NCI-H524 treated with DMSO at 0.1 percent for 48 hours (cell line): Measurements from ENCODE around the gene NPHS1.
"Not testable (repeated sequence)": the region's sequence is repeated elsewhere in the genome, so short reads cannot be mapped to it uniquely, and the experiment has no call there.

ENCODE experiments used
- DNase-seq: peaks from one replicate; lab custom pipeline; 2025; lab: John Stamatoyannopoulos, UW

The NPHS1 gene

DNA sequence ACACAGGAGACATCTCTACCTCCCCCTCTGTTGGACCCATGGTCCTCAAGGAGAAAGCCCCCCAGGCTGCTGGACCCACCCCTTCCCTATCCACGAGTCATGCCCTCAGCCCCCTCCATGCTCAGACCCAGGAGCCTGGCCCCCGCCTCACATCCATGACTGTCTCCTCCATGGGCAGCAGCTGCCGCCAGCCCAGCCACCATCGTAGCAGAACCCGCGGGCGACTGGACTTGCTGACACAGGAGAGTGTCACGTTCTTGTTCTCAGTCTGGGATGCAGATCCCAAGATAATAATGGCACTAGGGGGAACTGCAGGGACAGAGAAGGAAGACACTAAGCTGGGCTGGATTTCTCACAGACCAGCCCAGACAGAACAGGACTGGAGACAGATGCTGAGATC lies 3.8 kb downstream of the NPHS1 start:
- no peak for DNase-seq

DNA sequence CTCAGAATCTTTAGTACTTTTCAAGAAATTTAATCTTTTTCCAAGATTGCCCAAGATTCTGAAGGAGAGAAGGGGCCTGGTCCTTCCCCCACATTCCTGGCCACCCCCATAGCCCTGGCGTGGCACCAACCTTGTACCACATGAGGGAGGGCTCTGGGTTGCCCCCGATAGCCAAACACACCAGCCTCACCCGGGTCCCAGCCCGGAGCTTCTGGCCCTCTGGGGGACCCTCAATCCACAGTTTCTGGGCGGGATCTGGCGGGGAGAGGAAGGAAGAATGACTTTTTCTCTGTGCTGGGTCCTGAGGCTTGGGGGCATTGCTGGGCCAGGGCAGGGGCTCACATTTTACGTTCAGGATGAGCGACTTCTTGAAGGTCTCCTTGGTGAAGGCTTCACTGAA lies 4.4 kb downstream of the NPHS1 start:
- DNase-seq = no peak

DNA sequence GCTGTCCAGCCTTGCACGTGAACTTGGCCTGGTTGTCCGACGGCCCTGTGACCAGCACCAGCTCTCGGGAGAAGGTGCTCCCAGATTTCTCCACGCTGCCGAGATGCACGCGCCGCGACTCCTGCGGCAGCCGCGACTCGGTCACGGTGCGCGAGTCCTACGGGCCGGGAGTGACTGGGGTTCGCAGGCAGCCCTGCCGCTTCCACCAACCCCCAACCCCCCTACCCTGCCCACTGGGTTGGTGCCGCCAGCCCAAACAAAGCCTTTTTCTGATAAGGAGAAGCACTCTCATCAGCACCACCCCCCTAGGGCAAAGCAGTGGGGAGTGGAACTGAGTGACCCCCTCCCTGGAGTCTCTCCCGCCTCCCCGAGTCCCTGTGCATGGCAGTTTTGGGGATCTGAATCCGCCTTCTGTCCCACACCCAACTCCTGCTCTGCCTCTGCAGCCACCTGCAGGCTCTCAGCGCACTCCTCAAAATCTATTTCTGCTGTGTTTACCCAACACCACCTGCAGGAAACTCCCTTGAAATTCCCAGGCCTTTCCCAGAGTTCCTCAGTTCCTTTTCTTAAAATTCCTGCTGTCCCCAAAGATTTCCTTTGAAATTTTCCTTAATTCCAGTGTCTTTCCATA lies 6.2 kb downstream of the NPHS1 start:
- DNase-seq = no peak

DNA sequence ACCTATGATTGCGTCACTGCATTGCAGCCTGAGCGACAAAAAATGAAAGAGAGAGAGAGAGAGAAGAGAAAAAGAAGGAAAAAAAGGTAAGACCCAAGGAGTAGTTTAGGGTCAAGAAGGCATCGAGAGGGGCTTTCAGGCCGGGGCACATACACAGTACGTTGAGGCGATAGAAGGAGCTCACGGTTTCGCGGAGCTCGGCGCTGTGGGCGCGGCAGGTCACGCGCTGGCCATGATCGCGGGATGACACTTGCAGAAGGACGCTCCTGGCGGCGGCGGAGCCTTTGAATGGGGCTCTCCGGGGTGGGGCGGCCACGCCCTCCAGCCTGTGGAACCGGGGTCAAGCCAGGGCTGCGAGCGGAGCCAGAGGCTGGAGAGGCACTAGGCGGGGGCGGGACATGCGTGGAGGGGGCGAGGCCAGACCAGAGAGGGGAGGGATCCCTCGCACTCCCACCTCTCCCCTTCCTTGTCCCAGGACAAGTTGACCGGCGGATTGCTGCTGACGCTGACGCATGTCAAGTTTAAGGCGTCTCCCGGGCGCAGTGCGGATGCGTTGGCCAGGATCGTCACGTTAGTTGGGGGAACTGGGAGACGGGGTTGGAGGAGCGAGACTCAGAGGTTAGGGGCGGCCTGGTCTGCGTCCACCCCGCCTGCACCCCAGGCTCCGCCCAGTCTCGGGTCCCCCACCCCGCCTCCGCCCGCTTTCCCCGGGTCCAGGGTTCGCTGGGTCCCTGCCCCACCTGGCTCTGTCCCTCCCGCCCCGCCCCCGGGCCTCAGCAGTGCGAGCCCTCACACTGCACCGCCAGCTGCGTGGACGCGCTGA lies 6.9 kb downstream of the NPHS1 start:
- DNase-seq = no peak

DNA sequence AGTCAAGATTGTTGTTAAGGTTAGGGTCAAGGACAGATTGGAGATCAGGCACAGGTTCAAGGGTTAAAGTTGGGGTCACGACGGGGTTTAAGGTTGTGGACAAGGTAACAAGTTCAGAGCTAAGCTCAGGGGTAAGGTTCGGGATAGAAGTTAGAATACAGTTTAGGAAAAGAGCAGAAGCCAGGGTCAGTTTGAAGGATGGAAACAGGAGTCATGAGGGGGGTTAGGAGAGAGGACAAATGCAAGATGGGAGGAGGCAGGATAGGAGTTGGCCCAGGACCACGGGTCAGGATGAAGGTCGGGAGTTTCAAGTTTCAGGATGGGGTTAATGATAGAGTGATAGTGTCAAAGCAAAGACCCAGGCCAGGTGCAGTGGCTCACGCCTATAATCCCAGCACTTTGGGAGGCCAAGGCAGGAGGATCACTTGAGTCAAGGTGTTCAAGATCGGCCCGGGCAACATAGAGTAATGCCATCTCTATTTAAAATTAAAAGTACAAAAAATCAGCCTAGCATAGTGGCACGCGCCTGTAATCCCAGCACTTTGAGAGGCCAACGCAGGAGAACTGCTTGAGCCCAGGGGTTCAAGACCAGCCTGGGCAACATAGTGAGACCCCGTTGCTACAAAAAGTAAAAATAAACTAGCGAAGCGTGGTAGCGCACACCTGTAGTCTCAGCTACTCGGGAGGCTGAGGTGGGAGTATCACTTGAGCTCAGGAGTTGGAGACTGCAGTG lies 7.7 kb downstream of the NPHS1 start:
- DNase-seq = no peak

DNA sequence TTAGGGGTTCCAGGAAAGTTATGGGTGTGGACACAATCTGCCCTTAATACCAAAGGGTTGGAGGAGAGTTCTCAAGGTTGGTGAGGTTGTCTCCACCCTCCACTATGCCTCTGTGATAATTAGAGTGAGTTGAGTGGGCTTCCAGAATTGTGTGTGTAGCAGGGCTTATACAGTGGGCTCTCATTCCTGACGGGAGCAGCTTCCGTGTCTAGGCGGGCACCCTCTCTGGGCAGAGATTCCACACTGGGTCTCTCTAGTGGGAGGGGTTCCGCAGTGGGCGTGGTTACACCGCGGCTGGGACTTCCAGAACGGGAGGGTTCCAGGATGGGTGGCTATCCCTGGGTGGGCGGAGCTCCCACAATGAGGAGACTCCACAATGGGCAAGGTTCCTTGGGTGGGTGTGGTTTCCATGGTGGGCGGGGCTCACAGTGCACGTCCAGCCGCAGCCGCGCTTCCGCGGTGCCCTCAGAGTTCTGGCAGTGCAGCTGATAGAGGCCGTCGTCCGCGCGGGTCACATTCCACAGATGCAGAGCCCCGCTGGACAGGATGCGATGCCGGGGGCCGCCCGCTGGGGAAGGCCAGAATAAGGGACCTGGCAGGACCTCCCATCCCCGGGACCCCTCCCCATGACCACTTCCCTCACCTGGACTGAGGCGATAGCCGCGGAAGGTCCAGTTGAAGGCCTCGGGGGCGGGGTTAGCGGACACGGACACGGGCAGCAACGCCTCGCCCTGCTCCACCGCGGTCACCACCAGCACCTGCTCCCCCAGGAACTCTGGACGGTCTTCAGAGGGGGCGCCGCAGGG lies 8.4 kb downstream of the NPHS1 start:
- DNase-seq = no peak

DNA sequence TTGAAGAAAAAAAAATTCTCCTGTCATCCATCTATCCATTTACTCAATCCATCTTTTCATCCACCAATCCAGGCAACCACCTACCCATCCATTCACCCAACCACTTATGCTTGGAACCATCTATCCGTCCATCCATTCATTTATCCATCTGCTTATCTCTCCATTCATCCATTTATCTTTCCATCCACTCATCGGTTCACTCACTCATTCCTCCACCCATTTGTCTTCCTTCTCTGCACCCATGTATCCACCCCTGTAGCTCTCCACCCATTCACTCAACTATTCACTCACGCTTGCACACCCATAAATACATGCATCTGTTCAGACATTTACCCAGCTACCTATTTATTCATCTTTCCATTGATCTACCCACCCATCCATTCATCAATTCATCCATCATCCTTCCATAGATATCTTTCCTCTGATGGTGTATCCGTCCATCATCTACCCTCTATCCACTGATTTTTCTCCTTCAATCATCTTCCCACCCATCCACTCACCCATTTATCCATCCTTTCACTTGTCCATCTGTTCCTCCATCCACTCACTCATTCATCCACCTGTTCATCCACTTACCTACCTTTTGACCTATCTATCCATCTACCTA lies 9.5 kb downstream of the NPHS1 start:
- DNase-seq = no peak

DNA sequence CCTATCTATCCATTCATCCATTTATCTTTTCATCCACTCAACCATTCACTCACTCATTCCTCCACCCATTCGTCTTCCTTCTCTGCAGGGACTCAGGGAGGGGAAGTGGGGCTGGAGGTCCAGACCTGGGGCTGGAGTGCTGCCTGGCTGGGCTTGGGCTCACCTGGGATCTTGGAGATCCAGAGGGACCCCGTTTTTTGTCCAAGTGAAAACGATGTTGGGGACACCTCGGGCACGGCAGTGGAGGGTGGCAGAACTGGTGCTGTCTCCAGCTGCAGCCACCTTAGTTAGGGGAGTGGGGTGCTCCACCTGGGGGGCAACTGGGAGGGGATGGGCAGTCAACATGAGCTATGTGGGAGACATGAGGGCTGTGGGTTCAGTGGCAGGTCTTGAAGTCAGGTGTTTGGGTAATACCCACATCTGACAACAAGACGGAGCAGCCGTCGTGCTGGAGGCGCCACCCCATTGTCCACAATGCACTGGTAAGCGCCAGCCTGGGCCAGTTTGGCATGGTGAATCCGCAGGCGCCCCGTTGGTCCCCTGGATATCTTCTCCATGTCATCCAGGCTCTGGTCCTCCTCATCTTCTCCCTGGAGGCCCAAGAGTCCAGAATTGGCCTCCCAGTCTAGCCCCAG lies 10.2 kb downstream of the NPHS1 start:
- DNase-seq = no peak

DNA sequence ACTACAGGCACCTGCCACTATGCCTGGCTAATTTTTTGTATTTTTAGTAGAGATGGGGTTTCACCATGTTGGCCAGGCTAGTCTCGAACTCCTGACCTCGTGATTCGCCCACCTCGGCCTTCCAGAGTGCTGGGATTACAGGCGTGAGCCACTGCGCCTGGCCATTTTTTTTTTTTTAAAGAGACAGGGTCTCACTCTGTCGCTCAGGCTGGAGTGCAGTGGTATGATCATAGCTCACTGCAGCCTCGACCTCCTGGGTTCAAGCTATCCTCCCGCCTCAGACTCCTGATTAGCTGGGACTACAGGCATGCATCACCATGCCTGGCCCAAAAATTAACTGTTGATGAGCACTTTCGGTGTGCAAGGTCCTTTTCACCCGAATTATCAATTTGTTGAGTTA lies 16.2 kb downstream of the NPHS1 start:
- DNase-seq = not testable (repeated sequence)

DNA sequence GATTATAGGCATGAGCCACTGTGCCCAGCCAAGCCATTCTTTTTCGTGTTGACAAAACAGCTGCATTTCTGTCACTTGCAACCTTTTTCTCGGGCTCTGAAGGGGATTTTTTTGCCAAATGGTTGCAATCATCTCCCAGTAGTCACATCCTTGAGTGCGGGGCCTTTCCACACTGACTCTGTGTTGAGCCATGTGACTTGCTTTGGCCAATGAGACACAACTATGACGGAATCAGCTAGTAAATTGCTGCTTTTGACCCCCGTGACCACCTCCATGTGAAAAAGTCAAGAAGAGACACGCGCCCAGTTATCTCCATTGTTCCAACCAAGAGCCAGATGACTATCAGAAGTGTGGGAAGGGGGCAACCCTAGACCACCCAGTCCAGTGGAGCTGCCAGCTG lies 18.3 kb downstream of the NPHS1 start:
- DNase-seq = no peak

DNA sequence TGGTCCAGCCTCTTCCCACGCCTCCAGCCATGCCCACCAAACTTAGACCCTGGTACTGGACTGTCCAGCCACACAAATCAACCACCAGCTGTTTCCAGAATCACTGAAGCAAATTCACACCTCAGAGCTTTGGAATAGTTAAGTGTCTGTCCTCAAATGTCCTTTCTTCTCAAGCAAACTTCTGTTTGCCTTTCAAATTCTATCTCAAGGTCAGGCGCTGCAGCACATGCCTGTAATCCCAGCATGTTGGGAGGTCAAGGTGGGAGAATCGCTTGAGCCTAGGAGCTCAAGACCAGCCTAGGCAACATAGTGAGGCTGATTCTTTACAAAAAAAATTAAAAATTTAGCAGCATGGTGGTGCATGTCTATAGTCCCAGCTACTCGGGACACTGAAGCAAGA lies 20.2 kb downstream of the NPHS1 start:
- no peak for DNase-seq

DNA sequence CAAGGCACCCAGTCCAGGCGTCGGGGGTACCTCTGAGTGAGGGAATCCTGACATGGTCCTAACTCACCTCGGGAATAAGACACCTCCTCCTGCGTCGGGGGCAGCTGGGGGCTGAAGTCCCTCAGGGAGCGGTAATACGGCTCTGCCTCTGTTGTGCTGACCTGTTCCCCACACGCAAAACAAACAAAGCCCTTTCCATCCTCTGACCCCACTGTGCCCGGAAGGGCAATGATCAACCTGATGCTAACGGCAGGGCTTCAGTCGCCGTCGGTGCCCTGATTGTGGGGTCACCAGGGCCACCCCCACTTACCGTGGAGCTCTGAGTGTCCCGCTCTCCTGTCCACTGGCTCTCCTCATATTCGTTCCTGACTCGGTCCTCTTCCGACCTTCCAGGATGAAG lies 21.3 kb downstream of the NPHS1 start:
- DNase-seq = no peak

DNA sequence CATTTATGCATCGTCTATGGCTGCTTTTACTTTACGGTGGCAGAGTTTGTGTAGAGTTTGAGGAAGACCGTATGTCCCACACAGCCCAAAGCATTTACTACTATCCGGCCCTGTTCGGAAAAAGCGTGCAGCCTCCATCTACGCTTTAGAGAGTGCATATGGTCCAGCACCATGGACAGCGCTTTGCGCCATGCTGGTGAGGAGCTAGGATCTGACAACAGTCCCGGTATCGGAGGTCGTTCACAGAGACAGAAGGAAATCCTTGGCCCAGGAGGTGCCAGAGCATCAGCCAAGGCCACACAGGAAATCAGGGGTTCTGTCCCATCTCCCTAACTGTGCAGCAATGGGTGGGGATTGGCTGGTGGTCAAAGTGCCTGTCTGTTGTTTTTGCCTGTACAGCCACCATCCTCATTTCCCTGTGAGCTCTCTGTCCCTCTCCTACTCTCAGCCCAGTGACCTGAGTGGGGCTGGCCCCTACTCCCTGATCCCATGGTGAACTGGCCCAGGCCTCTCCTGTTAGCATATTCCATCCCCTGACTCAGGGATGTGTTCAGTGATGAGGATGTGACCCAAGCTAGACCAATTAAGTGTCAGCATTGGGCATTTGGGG lies 23.5 kb downstream of the NPHS1 start:
- no peak for DNase-seq

DNA sequence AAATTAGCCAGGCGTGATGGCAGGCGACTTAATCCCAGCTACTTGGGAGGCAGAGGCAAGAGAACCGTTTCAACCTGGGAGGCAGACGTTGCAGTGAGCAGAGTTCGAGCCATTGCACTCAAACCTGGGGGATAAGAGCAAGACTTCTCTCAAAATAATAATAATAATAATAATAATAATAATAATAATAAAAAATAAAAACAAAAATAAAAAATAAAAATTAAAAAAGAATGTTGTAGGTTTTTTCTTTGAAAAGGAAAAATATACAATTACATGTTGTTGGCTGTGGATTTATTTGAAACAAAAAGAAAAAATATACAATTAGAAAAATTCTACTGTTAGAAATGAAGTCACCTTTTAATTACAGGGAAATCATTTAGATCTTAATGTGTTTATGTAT lies 28.2 kb downstream of the NPHS1 start:
- DNase-seq = no peak

DNA sequence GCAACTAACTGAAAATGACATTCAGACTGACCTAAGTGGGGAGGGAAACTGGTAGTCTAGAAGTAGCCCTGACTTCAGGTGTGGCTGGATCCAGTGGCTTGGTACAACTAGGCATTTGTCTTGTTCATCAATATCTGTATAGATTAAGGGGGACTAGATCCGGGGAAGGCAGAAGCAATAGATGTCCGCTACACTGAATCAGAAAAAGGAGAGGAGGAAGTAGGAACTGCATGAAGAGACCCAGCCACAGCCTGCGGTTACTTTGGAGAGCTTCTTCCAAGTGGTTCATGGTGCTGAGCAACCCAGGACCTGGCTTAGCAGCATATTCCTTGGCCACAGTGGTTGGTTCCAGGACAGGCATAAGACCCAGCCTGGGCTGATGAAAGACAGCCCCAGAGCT lies 29.7 kb downstream of the NPHS1 start:
- DNase-seq = no peak

DNA sequence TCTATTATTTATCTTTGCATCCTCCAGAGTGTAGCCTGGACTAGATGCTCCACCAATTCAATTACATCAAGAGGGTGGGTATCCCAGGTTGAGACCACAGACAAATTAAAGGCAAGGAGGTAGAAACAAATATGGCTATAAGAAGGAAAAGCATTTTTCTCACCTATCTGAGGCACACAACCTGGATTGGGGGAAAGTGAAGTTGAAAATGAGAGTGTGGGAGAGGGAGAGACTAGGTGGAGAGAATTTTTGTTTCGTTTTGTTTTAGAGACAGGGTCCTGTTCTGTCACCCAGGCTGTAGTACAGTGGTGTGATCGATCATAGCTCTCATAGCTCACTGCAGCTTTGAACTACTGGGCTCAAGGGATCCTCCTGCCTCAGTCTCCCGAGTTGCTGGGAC lies 33.9 kb downstream of the NPHS1 start:
- no peak for DNase-seq

DNA sequence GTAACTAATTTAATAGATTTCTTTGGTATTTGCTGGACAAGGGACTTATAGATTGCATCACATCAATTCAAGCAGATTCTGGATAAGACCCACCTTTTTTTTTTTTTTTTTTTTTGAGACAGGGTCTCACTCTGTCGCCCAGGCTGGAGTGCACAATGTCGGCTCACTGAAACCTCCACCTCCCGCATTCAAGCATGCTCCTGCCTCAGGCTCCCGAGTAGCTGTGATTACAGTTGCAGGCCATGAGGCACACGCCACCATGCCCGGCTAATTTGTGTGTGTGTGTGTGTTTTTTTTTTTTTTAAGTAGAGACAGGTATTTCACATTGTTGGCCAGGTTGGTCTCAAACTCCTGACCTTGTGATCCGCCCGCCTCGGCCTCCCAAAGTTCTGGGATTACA lies 35.5 kb downstream of the NPHS1 start:
- DNase-seq = no peak

DNA sequence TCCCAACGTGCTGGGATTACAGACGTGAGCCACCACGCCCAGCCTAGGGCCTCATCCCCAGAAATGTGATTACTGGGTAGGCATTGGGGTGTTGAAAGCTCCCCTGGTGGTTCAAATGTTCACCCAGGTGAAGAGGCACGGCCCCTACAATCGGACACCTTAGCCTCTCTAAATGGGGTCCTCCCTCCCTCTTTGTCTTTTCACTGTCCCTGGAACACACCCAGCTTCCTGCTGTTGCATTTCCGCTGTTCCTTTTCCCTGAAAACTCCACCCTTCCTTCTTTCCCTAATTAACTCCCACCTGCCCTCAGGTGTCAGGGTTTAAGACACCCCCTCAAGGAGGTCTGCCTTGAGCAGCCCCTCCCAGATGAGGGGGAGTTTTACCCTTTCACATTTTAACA lies 36.0 kb downstream of the NPHS1 start:
- no peak for DNase-seq

DNA sequence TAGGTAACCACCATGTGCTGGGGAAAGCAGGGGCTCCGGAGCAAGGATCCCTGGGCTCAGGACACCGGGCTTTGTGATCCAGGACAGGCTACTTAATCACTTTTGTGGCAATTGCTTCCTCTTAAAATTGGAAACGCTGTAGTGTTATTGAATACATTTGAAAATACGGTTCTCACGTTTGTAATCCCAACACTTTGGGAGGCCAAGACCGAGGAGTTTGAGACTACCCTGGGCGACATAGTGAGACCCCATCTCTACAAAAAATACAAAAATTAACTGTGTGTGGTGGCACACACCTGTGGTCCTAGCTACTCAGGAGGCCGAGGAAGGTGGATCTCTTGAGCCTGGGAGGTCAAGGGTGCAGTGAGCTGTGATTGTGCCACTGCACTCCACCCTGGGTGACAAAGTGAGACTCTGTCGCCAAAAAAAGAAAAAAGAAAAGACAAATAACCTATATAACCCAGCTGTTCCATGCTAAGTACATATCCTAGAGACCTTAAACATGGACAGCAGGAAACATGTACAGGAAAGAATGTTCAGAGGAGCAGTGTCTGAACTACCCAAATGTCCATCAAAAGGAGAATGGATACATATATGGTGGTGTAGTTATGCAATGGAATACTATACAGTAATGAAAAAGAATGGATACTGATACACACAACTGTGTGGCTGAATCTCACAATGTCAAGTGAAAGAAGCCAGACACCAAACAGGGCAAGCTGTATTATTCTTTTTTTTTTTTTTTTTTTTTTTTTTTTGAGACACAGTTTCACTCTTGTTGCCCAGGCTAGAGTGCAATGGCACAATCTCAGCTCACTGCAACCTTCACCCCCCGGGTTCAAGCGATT lies 39.0 kb downstream of the NPHS1 start:
- no peak for DNase-seq
